HG03108 (cell line): Measurements from ENCODE around the gene CPA4.

ENCODE experiments used
- ATAC-seq: cut with Tn5 transposase; IDR thresholded peaks from one replicate; pipeline ENCODE4 v1.9.1; 2021; ENCODE audit warnings: moderate library complexity; ENCODE audit not compliant: unreplicated experiment

The CPA4 gene

DNA sequence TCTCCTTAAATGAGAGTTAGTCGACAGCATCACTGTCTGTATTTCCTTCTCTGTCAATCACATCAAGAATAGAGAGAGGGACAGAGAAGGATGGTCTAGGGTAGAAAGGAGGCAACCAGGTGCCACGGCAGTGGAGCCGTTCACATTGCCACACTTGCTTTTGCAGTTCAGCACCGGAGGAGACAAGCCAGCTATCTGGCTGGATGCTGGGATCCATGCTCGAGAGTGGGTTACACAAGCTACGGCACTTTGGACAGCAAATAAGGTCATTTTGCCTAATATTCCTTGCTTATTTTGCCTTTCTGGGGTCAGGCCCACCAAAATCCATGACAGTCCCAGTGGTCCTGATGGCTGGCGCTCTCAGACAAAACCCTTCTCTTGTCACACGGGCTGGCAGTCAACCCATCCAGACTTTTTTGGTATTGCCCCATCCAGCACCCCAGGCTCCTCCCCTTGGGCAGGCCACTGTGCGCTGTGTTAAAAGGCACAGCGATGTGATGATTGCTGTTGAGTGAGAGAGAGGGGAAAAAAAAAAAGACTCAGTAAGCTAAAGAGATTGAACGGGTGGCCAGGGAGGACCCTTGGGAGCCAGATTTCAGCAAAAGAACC, 17.9 kb upstream of the CPA4 start:
- no peak for ATAC-seq

GRCh38 chr7:130275826-130276297, 17.1 kb upstream of the CPA4 start:
- no peak for ATAC-seq

- no peak for ATAC-seq
These were observed 15.9 kb upstream of the CPA4 start for GRCh38 chr7:130276796-130277762.

GRCh38 chr7:130277763-130278643, 15.0 kb upstream of the CPA4 start:
- no peak for ATAC-seq

DNA sequence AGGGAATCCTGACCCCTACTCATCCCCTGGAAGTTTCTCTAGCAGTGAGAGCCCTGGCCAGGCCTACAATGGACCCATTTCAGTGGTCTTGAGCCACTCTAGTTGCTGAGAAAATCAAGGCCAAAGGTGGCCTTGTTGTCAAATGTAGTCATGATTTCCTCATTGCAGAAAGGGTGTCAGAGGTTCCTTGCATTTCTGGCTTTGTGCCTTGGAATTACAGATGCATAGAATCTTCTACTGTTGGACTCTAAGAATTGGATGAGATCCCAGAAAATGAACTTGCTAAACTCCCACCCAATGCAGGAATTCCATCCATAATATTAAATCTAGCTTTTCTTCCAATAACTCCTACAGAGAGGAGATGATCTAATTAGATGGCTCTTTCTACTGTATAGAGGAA, 14.1 kb upstream of the CPA4 start:
- ATAC-seq, result no peak

- ATAC-seq, result no peak
These were observed 13.7 kb upstream of the CPA4 start for GRCh38 chr7:130279286-130279685.

DNA sequence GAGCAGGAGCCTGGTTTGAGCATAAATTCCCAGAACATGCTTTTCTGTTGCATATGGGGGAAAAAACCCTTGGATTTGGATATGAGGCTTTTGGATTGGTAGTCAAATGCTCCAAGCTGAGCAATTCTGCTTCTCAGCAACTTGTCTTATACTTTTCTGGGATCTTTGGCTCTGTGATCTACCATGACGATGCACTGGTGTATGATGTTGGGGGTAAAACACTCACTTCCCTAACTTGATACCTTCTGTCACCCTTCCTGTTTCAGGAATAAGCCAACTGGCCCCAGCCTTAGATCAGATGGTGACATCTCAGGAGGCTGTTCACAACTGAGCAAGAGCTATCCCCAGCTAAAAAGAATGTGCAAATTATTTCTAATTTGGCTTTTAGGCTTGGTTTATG, 13.1 kb upstream of the CPA4 start:
- no peak for ATAC-seq

- ATAC-seq, result no peak
These were observed 11.7 kb upstream of the CPA4 start for GRCh38 chr7:130281260-130281659.

DNA sequence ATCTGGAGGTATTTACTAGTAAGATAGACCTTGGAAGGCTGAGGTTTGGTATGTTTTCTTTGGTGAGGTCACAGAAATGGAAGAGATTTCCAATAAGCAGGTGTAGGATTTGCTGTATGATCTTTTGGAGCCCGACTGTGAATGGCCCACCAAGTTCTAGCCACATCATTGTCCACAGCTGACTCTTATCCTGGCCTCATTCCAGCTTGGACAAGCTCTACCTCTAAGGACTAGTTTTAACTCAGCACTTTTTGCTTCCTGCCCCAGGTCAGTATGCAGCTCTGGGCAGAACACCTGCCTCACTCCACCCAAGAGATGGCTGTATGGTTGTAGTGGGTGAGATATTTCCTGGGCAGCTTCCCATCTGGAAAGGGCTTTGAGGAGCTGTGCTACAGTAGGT, 6.1 kb upstream of the CPA4 start:
- ATAC-seq, result no peak

DNA sequence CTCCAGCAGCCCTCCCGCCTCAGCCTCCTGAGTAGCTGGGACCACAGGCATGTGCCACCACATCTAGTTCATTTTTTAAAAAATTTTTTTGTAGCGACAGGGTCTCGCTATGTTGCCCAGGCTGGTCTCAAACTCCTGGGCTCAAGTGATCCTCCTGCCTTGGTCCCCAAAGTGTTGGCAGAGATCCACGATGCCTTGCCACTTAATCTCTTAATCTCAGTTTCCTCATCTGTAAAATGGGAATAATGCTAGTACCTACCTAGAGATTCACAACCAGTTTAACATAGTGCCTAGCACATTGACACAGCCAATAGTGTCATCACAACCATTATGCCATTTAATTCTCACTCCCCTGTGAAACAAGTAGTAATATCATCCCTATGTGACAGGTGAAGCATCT, 4.8 kb upstream of the CPA4 start:
- ATAC-seq, result no peak

GRCh38 chr7:130288829-130289228, 4.1 kb upstream of the CPA4 start:
- no peak for ATAC-seq

DNA sequence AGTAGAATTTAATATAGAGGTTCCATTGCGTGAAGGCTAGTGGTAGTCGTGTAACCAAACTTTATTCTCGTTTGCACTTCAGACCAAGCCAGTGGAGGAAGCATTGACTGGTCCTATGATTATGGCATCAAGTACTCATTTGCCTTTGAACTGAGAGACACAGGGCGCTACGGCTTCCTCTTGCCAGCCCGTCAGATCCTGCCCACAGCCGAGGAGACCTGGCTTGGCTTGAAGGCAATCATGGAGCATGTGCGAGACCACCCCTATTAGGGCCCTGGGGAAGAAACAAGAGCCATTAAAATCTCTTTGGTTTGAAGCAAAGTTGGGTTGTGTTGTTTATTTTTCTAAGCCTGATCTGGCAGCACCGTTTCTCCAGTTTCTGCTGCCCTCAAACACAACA, 3.5 kb upstream of the CPA4 start:
- no peak for ATAC-seq

DNA sequence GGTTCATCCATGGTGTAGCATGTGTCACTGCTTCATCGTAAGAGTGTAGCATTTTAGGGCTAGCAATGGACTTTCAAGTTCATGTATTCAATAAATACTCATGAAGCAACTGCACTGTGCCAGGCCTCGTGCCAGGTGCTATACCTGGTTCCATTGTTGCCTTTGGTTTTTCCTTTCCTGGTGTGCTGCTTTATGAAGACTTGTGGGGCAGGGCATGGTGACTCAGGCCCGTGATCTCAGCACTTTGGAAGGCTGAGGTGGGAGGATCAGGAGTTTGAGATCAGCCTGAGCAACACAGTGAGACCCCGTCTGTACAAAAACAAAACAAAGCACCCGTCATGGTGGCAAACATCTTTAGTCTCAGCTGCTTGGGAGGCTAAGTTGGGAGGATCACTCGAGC, 2.2 kb upstream of the CPA4 start:
- ATAC-seq, result no peak

- ATAC-seq, result peak; percentile 75
These were observed 560 bp downstream of the CPA4 start for GRCh38 chr7:130293521-130293920.

DNA sequence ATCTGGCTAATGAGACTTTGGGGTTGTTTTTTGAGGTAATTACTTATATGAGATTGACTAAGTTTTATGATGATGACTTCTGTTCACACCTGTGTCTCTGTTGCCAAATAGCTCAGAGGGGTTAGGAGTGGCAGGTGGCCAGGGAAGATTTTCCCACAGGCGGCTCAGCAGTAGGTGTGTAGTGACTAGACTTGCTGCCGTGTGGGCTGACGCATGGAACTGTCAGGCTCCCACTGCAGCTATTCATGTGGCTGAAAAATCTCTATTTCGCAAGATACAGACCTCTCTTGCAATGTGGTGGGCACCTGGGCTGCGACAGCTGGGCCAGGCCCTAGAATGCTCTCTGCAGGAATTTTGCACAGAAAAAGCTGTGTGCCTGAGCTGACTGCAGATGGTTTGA, 1.4 kb downstream of the CPA4 start:
- no peak for ATAC-seq

GRCh38 chr7:130296221-130296951, 3.4 kb downstream of the CPA4 start:
- no peak for ATAC-seq

DNA sequence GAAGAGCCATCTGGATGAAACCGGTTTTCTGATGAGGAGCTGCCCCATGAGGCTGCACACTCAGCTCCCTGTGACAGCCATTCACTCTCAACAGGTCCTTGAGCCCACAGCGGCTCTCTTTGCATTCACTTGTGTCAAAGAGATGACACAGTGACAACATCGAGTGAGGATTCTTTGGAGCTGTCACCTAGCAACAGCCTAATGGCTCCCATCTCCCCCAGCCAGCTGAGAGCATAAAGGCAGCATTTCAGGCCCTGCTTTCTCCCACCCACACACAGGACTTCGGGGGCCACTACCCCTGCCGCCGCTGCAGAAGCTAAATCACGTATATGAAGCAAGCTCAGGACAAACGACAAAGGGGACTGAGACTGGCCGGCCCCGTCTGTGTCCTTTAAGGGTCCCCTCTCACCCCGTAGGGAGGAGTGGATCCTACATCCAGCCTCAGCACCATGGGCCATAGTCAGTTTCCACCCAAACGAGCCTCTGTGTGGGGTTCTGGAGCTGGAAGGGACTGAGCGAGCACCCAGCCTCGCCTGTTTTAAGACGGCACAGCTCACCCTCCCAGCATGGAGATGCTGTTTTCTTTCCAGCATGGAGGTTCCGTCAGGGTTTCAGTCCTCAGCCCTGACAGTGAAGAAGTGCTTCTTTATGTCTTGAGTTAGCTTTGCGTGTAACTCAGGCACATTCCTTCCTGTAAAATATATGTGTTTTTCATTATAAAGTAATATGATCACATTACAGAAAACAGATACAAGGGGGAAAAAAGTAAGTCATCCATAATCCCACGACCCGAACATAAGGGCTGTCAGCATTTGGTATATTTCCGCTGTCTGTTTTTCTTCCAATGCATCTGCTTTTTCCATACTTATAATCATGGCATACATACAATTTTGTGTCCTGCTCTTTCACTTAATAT, 4.9 kb downstream of the CPA4 start:
- no peak for ATAC-seq

DNA sequence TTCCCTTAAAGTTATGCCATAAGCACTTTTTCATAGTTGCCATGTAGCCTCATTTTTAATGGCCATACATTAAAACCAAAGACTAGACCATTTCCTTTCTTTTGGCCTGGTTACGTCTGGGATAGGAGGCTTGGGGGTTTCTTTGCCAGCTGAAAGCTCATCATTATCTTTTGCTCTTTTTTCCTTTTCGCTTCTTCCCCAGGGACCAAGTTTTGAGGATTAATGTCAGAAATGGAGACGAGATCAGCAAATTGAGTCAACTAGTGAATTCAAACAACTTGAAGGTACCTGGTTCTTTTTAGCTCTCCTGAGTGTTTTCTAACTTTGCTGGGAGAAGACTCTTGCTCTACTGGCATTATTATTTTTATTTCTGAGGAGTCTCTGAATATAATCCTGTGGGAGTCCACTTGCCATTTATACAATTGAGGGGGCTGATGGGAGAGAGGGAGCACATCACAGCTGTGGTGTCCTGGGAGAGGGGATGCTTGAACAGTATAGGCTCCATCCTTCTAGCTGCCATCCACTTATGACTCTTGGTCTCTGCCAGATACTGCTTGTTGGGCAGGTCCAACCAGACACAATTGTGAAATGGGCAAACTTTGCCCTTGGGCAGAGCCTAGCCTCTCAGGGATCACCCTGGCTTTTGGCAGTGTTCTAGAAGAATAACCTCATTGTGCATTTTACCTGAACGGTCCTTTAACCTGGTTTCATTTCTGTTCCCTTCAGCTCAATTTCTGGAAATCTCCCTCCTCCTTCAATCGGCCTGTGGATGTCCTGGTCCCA, 5.8 kb downstream of the CPA4 start:
- no peak for ATAC-seq

DNA sequence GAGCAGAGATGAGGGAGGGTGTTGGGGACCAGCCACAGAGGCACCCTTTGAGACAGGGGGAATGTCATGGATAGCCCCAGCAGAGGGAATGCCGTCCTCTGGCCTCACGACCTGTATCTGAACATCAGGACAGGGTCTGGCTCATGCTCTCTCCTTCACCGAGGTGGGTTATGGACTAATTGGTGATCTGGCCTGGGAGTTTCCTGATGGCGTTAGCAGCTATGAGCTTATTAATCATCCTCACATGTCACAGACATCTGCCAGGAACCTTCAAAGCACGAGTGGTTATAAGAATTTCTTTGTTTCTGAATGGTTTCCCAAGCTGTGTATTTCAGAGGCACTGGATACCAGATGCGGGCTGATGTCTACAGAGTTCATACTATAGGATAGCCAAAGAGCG, 6.9 kb downstream of the CPA4 start:
- no peak for ATAC-seq
